Gastroesophageal sphincter (tissue), 3 donors: ENCODE results near the gene EP300.

Source experiments
- CTCF ChIP-seq, 4 experiments: fragments of 200-600 bp in 2 of 4; fragments of 450-650 bp in 2 of 4; sonication (generic) in 1 of 4; IDR thresholded peaks; one replicate each; pipeline ENCODE4 v1.5.1; 2017 to 2019; ENCODE audit warnings: antibody characterized with exemption in 4 of 4, mild to moderate bottlenecking in 2 of 4, moderate library complexity in 2 of 4
- POLR2A ChIP-seq, 2 donors: fragments of 450-650 bp; IDR thresholded peaks; one replicate each; pipeline ENCODE4 v1.6.1; 2017; ENCODE audit warnings: antibody characterized with exemption in 2 of 2, mild to moderate bottlenecking in 2 of 2, moderate library complexity in 1 of 2
- POLR2AphosphoS5 ChIP-seq: sonication (generic); formaldehyde crosslinking; IDR thresholded peaks from one replicate; pipeline ENCODE4 v1.6.1; 2017; ENCODE audit warnings: antibody characterized with exemption

GRCh38 chr22:41070665-41071331 lies 21.6 kb upstream of the EP300 start:
- TF ChIP-seq CTCF (IDR thresholded peaks at IDR 0.05) (no peak), POLR2A (IDR thresholded peaks at IDR 0.05) (no peak), POLR2AphosphoS5 (no peak)
